HepG2 (cell line): ENCODE results near the gene LRRC74B. TPM values are rescaled to one million over a fixed set of nuclear protein-coding genes. Genes with fewer than 3 reads are reported as not detected.
A peak's percentile ranks its signal among the peaks of the same experiment; 100 is the strongest.

Experiments used
- DNMT3B ChIP-seq: conservative IDR thresholded peaks from 2 replicates; pipeline ENCODE4 v1.6.1; 2016; ENCODE audit warnings: missing biosample characterization, control low read depth
- LCORL ChIP-seq, 2 experiments: fragments of 450-650 bp in 1 of 2; sonication (generic) in 1 of 2; formaldehyde crosslinking in 1 of 2; IDR thresholded peaks; 2 replicates each; pipeline versions ENCODE4 v1.5.0 to v1.6.1; 2017 to 2020; ENCODE audit warnings: antibody characterized with exemption in 1 of 2, missing genetic modification reagents in 1 of 2
- PHF21A ChIP-seq: sonication (generic); formaldehyde crosslinking; IDR thresholded peaks from 2 replicates; pipeline ENCODE4 v1.5.0; 2020; ENCODE audit warnings: mild to moderate bottlenecking, missing genetic modification reagents
- PRDM15 ChIP-seq: sonication (generic); formaldehyde crosslinking; IDR thresholded peaks from 2 replicates; pipeline ENCODE4 v1.4.0; 2020; ENCODE audit warnings: missing genetic modification reagents
- SOX13 ChIP-seq, 3 experiments: fragments of 450-650 bp in 1 of 3; sonication (generic) in 1 of 3; formaldehyde crosslinking in 1 of 3; IDR thresholded peaks in 2 of 3; conservative IDR thresholded peaks in 1 of 3; 2 replicates each; pipeline versions ENCODE4 v1.5.0 to v1.6.1; 2016 to 2020; ENCODE audit warnings: antibody characterized with exemption in 1 of 3, mild to moderate bottlenecking in 1 of 3, missing compliant biosample characterization in 1 of 3, missing genetic modification reagents in 1 of 3, moderate library complexity in 1 of 3
- ZBTB2 ChIP-seq: sonication (generic); formaldehyde crosslinking; IDR thresholded peaks from 2 replicates; pipeline ENCODE4 v1.8.0; 2022; ENCODE audit warnings: low read depth, missing genetic modification reagents
- ZFP91 ChIP-seq: sonication (generic); formaldehyde crosslinking; IDR thresholded peaks from 2 replicates; pipeline ENCODE4 v1.9.0; 2022; ENCODE audit warnings: missing genetic modification reagents, mild to moderate bottlenecking, borderline replicate concordance
- ZNF10 ChIP-seq: sonication (generic); formaldehyde crosslinking; IDR thresholded peaks from 2 replicates; pipeline ENCODE4 v1.4.0; 2020; ENCODE audit warnings: mild to moderate bottlenecking, low read depth, missing genetic modification reagents, borderline replicate concordance
- ZNF205 ChIP-seq: IDR thresholded peaks from 2 replicates; pipeline ENCODE4 v1.6.1; 2018; ENCODE audit warnings: missing biosample characterization, missing genetic modification reagents
- ZNF33A ChIP-seq: sonication (generic); formaldehyde crosslinking; IDR thresholded peaks from 2 replicates; pipeline ENCODE4 v1.5.1; 2020; ENCODE audit warnings: missing genetic modification reagents, mild to moderate bottlenecking, moderate library complexity, borderline replicate concordance
- ZNF510 ChIP-seq: sonication (generic); formaldehyde crosslinking; IDR thresholded peaks from 2 replicates; pipeline ENCODE4 v1.4.0; 2020; ENCODE audit warnings: low read depth, mild to moderate bottlenecking, missing genetic modification reagents
- ZSCAN25 ChIP-seq: sonication (generic); formaldehyde crosslinking; IDR thresholded peaks from 2 replicates; pipeline ENCODE4 v1.8.0; 2022; ENCODE audit warnings: mild to moderate bottlenecking, missing genetic modification reagents
- ZSCAN30 ChIP-seq: sonication (generic); formaldehyde crosslinking; IDR thresholded peaks from 2 replicates; pipeline ENCODE4 v1.5.0; 2020; ENCODE audit warnings: mild to moderate bottlenecking, missing genetic modification reagents
- polyA plus RNA-seq, 8 experiments: library from polyadenylated mRNA; depleted of rRNA in 3 of 8; stranded (reverse) in 7 of 8; unstranded in 1 of 8; fragments of >200 nt; fragmentation: Illumina TruSeq in 4 of 8; extraction: Trizol in 4 of 8; gene quantifications; 2 replicates each; pipeline versions ENCODE4 v1.2.1 to v1.2.3, GENCODE V29; 2011 to 2016; ENCODE audit warnings: low read depth in 4 of 8, missing spikeins in 1 of 8, mixed read lengths in 1 of 8; ENCODE audit not compliant: insufficient read depth in 1 of 8
- total RNA-seq, 5 experiments: library from RNA; depleted of rRNA; stranded (reverse); fragments of >200 nt; fragmentation: Illumina TruSeq; extraction: Trizol; gene quantifications; 2 replicates each; pipeline ENCODE4 v1.2.3, GENCODE V29; 2016; ENCODE audit warnings: low read depth in 1 of 5
- TF ChIP-seq, protein P1 (sequence below): sonication (generic); formaldehyde crosslinking; IDR thresholded peaks from 2 replicates; pipeline ENCODE4 v1.8.1; 2023; ENCODE audit warnings: mild to moderate bottlenecking, missing genetic modification reagents
- TF ChIP-seq, protein P2 (sequence below): sonication (generic); formaldehyde crosslinking; IDR thresholded peaks from 2 replicates; pipeline ENCODE4 v1.4.0; 2020; ENCODE audit warnings: low read depth, mild to moderate bottlenecking, missing genetic modification reagents
- TF ChIP-seq, protein P3 (sequence below): IDR thresholded peaks from 2 replicates; pipeline ENCODE4 v1.6.1; 2016; ENCODE audit warnings: missing compliant biosample characterization, missing genetic modification reagents, borderline replicate concordance

Gene LRRC74B
- total and polyA plus RNA-seq, 2 of the 13 experiments (the other 11 are each of a cell fraction or from before 2014, with no cell fraction given) = not detected

GRCh38 chr22:21001601-21002325 is 44.0 kb upstream of the LRRC74B start, which contains the start of gene THAP7 (continued):
- TF ChIP-seq, protein P1, sequence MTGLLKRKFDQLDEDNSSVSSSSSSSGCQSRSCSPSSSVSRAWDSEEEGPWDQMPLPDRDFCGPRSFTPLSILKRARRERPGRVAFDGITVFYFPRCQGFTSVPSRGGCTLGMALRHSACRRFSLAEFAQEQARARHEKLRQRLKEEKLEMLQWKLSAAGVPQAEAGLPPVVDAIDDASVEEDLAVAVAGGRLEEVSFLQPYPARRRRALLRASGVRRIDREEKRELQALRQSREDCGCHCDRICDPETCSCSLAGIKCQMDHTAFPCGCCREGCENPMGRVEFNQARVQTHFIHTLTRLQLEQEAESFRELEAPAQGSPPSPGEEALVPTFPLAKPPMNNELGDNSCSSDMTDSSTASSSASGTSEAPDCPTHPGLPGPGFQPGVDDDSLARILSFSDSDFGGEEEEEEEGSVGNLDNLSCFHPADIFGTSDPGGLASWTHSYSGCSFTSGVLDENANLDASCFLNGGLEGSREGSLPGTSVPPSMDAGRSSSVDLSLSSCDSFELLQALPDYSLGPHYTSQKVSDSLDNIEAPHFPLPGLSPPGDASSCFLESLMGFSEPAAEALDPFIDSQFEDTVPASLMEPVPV = no peak; the same call in 1 of the 2 replicates
- peak; percentile 88 for TF ChIP-seq ZNF205 (CRISPR knock-in tag)
- TF ChIP-seq PHF21A (CRISPR knock-in tag) = peak; percentile 86
- TF ChIP-seq PRDM15 (CRISPR knock-in tag) = 0 out of 2 replicates have a peak, but pooled peaks have one; percentile 7
- peak; percentile 89; the same call in 1 of the 2 replicates for TF ChIP-seq ZFP91
- no peak for TF ChIP-seq ZNF33A (CRISPR knock-in tag)
- no peak; the same call in 1 of the 2 replicates for TF ChIP-seq SOX13 (IDR thresholded peaks at IDR 0.05)
- peak in 1 of 2 experiments; percentile 9; a peak in 1 of 4 replicates for TF ChIP-seq SOX13 (CRISPR knock-in tag; conservative IDR thresholded peaks at IDR 0.05 in 1 of 2, IDR thresholded peaks at IDR 0.05 in 1 of 2)
- TF ChIP-seq DNMT3B (CRISPR knock-in tag) = 0 out of 2 replicates have a peak, but pooled peaks have one; percentile 52
- TF ChIP-seq ZSCAN25 (CRISPR knock-in tag) = peak; percentile 10
- no peak for TF ChIP-seq ZNF510
- TF ChIP-seq, protein P2, sequence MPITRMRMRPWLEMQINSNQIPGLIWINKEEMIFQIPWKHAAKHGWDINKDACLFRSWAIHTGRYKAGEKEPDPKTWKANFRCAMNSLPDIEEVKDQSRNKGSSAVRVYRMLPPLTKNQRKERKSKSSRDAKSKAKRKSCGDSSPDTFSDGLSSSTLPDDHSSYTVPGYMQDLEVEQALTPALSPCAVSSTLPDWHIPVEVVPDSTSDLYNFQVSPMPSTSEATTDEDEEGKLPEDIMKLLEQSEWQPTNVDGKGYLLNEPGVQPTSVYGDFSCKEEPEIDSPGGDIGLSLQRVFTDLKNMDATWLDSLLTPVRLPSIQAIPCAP = 0 out of 2 replicates have a peak, but pooled peaks have one; percentile 86
- TF ChIP-seq ZSCAN30 (CRISPR knock-in tag) = peak; percentile 93
- TF ChIP-seq ZNF10 = no peak
- TF ChIP-seq LCORL (IDR thresholded peaks at IDR 0.05) = no peak
- TF ChIP-seq LCORL (CRISPR knock-in tag; IDR thresholded peaks at IDR 0.05) = peak; percentile 44; the same call in 1 of the 2 replicates
- TF ChIP-seq, protein P3, sequence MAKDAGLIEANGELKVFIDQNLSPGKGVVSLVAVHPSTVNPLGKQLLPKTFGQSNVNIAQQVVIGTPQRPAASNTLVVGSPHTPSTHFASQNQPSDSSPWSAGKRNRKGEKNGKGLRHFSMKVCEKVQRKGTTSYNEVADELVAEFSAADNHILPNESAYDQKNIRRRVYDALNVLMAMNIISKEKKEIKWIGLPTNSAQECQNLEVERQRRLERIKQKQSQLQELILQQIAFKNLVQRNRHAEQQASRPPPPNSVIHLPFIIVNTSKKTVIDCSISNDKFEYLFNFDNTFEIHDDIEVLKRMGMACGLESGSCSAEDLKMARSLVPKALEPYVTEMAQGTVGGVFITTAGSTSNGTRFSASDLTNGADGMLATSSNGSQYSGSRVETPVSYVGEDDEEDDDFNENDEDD (CRISPR knock-in tag) = peak; percentile 95
- TF ChIP-seq ZBTB2 (CRISPR knock-in tag) = peak; percentile 66
